Neural cell (in vitro differentiated cells): ENCODE measurements around the gene CARMIL1. TPM values are rescaled to one million over a fixed set of nuclear protein-coding genes. Genes with fewer than 3 reads are reported as not detected.

Experiments used
- H2AFZ ChIP-seq: fragments of 200-600, 300-800 bp; sonication (generic), shearing (Covaris generic); 2 replicates; pipeline ENCODE4 v1.6.0; 2014; ENCODE audit warnings: low read depth, mild to moderate bottlenecking, antibody characterized with exemption, low read length, moderate library complexity
- H3F3A ChIP-seq: fragments of 200-600 bp; shearing (Covaris generic); 2 replicates; pipeline ENCODE4 v1.6.1; 2016; ENCODE audit warnings: mild to moderate bottlenecking, moderate library complexity, mixed read lengths, antibody characterized with exemption, low read length; ENCODE audit not compliant: insufficient read depth, poor library complexity, severe bottlenecking
- H3K27ac ChIP-seq: fragments of 200-600, 300-800 bp; sonication (generic), shearing (Covaris generic); 2 replicates; pipeline ENCODE4 v1.5.1; 2014; ENCODE audit warnings: mild to moderate bottlenecking, low read length, moderate library complexity
- H3K27me3 ChIP-seq: fragments of 300-800, 200-600 bp; sonication (generic), shearing (Covaris generic); 2 replicates; pipeline ENCODE4 v1.6.0; 2014; ENCODE audit warnings: mild to moderate bottlenecking, low read depth, low read length, moderate library complexity; ENCODE audit not compliant: insufficient read depth
- H3K36me3 ChIP-seq: fragments of 300-800, 200-600 bp; sonication (generic), shearing (Covaris generic); 2 replicates; pipeline ENCODE4 v1.5.1; 2014; ENCODE audit warnings: mild to moderate bottlenecking, antibody characterized with exemption, low read length, moderate library complexity; ENCODE audit not compliant: insufficient read depth
- H3K4me2 ChIP-seq: fragments of 300-800, 200-600 bp; sonication (generic), shearing (Covaris generic); 2 replicates; pipeline ENCODE4 v1.6.0; 2014; ENCODE audit warnings: mild to moderate bottlenecking, low read length
- H3K4me3 ChIP-seq: fragments of 300-800, 200-600 bp; sonication (generic), shearing (Covaris generic); 2 replicates; pipeline ENCODE4 v1.5.1; 2014; ENCODE audit warnings: mild to moderate bottlenecking, low read length, moderate library complexity
- H3K79me2 ChIP-seq: fragments of 200-600 bp; shearing (Covaris generic); replicated peaks from 2 replicates; pipeline ENCODE4 v1.6.0; 2014; ENCODE audit warnings: mild to moderate bottlenecking, low read length, moderate library complexity; ENCODE audit not compliant: insufficient read depth
- H3K9ac ChIP-seq: fragments of 300-800, 200-600 bp; sonication (generic), shearing (Covaris generic); 2 replicates; pipeline ENCODE4 v1.6.1; 2016; ENCODE audit warnings: mild to moderate bottlenecking, low read length, mixed read lengths
- H3K9me2 ChIP-seq: fragments of 200-600 bp; shearing (Covaris generic); 2 replicates; pipeline ENCODE4 v1.6.1; 2016; ENCODE audit warnings: mild to moderate bottlenecking, low read length, mixed read lengths; ENCODE audit not compliant: insufficient read depth
- H3K9me3 ChIP-seq: fragments of 200-600, 300-800 bp; sonication (generic), shearing (Covaris generic); 2 replicates; pipeline ENCODE4 v1.6.1; 2016; ENCODE audit warnings: mild to moderate bottlenecking, mixed run types, low read length, moderate library complexity, mixed read lengths
- H4K20me1 ChIP-seq: fragments of 200-600 bp; shearing (Covaris generic); 2 replicates; pipeline ENCODE4 v1.6.1; 2016; ENCODE audit warnings: mild to moderate bottlenecking, mixed run types; ENCODE audit not compliant: insufficient read depth
- EP300 ChIP-seq: fragments of 450-650 bp; conservative IDR thresholded peaks from 2 replicates; pipeline ENCODE4 v1.6.1; 2014; ENCODE audit warnings: antibody characterized with exemption, mild to moderate bottlenecking, moderate library complexity; ENCODE audit not compliant: poor library complexity, severe bottlenecking
- MXI1 ChIP-seq: fragments of 450-650 bp; conservative IDR thresholded peaks from 2 replicates; pipeline ENCODE4 v1.6.1; 2014; ENCODE audit warnings: antibody characterized with exemption, mild to moderate bottlenecking; ENCODE audit not compliant: poor library complexity, severe bottlenecking
- POLR2AphosphoS5 ChIP-seq: IDR thresholded peaks from 2 replicates; pipeline ENCODE4 v1.6.1; 2012
- RAD21 ChIP-seq: fragments of 450-650 bp; conservative IDR thresholded peaks from 2 replicates; pipeline ENCODE4 v1.6.1; 2014; ENCODE audit warnings: antibody characterized with exemption, mild to moderate bottlenecking, moderate library complexity
- SMC3 ChIP-seq: fragments of 450-650 bp; conservative IDR thresholded peaks from 2 replicates; pipeline ENCODE4 v1.6.1; 2014; ENCODE audit warnings: antibody characterized with exemption, mild to moderate bottlenecking, moderate library complexity; ENCODE audit not compliant: poor library complexity
- TAF1 ChIP-seq: IDR thresholded peaks from 2 replicates; pipeline ENCODE4 v1.6.1; 2012; ENCODE audit warnings: low read depth
- polyA plus RNA-seq: library from polyadenylated mRNA; depleted of rRNA; stranded (reverse); fragments of >200 nt; gene quantifications from 2 replicates; pipeline ENCODE4 v1.2.3, GENCODE V29; 2014
- TF ChIP-seq, protein P1 (sequence below): fragments of 450-650 bp; IDR thresholded peaks from 2 replicates; pipeline ENCODE4 v1.5.1; 2014; ENCODE audit warnings: antibody characterized with exemption, mild to moderate bottlenecking, moderate library complexity; ENCODE audit not compliant: poor library complexity, severe bottlenecking
- TF ChIP-seq, protein P2 (sequence below): IDR thresholded peaks from 2 replicates; pipeline ENCODE4 v1.6.1; 2012; ENCODE audit warnings: borderline replicate concordance

CARMIL1 gene
- polyA plus RNA-seq, 1 donor from 2014 or later = 5.3 TPM

DNA sequence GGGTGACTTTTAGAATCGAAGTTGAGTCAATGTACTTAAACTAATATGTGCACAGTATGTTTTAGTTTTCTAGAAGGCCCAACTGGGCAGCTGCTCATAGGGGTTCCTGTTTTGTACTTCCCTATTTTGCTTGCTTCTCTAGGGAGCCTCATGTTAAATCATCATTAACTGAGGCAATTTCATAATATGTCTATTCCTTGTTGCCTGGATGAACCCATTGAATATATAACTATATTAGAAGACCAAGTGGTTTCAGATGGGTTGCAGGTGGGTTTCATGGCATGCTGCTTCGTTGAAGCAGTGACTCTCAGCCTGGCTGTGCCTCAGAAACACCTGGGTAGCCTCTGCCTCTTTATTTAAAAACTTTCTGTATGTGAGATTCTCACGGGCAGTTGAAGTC is 22.2 kb downstream of the CARMIL1 start:
- H3K27ac ChIP-seq = no peak overlapping the region
- H3K79me2 ChIP-seq = no peaks in the 10 kb centered on the region
- H3K4me3 ChIP-seq = no peak overlapping the region
- H2AFZ ChIP-seq = no peak overlapping the region
- H3K36me3 ChIP-seq = no peaks in the 10 kb centered on the region
- TF ChIP-seq EP300 (no peak), MXI1 (no peak), SMC3 (no peak), TAF1 (no peak)
- TF ChIP-seq, protein P1, sequence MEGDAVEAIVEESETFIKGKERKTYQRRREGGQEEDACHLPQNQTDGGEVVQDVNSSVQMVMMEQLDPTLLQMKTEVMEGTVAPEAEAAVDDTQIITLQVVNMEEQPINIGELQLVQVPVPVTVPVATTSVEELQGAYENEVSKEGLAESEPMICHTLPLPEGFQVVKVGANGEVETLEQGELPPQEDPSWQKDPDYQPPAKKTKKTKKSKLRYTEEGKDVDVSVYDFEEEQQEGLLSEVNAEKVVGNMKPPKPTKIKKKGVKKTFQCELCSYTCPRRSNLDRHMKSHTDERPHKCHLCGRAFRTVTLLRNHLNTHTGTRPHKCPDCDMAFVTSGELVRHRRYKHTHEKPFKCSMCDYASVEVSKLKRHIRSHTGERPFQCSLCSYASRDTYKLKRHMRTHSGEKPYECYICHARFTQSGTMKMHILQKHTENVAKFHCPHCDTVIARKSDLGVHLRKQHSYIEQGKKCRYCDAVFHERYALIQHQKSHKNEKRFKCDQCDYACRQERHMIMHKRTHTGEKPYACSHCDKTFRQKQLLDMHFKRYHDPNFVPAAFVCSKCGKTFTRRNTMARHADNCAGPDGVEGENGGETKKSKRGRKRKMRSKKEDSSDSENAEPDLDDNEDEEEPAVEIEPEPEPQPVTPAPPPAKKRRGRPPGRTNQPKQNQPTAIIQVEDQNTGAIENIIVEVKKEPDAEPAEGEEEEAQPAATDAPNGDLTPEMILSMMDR = no peak
- H3K9ac ChIP-seq = no peak overlapping the region
- H3K9me2 ChIP-seq = no peaks in the 10 kb centered on the region
- no peaks in the 10 kb centered on the region for H3K9me3 ChIP-seq
- no peak overlapping the region for H3K4me2 ChIP-seq
- H3F3A ChIP-seq = peaks cover 4% of the 10 kb centered on the region
- H4K20me1 ChIP-seq = no peaks in the 10 kb centered on the region
- no peaks in the 10 kb centered on the region for H3K27me3 ChIP-seq

DNA sequence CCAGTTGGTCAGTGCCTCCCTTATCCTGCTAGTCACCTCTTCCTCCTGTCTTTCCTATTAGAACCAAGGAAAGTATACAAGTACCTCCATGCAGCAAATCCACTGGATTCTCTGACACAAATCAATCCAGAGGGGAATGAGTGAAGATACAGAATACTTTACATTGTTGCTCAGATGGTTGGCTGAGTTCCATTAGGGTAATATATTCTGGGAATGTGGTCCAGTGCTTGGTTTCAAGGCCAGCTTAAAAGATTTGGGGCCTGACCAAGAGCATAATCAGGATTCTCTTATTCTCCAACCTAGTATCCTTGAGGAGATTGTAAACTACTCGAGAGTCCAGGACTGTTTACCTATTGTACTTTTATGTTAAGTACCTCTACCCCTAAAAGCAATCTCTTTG is 23.0 kb downstream of the CARMIL1 start:
- H3F3A ChIP-seq = peaks cover 4% of the 10 kb centered on the region
- no peaks in the 10 kb centered on the region for H3K9me3 ChIP-seq
- no peaks in the 10 kb centered on the region for H3K79me2 ChIP-seq
- no peak overlapping the region for H3K4me2 ChIP-seq
- H3K36me3 ChIP-seq = no peaks in the 10 kb centered on the region
- TF ChIP-seq TAF1 (no peak), SMC3 (no peak), POLR2AphosphoS5 (no peak), RAD21 (no peak), EP300 (no peak), MXI1 (no peak)
- TF ChIP-seq, protein P1 = no peak
- TF ChIP-seq, protein P2, sequence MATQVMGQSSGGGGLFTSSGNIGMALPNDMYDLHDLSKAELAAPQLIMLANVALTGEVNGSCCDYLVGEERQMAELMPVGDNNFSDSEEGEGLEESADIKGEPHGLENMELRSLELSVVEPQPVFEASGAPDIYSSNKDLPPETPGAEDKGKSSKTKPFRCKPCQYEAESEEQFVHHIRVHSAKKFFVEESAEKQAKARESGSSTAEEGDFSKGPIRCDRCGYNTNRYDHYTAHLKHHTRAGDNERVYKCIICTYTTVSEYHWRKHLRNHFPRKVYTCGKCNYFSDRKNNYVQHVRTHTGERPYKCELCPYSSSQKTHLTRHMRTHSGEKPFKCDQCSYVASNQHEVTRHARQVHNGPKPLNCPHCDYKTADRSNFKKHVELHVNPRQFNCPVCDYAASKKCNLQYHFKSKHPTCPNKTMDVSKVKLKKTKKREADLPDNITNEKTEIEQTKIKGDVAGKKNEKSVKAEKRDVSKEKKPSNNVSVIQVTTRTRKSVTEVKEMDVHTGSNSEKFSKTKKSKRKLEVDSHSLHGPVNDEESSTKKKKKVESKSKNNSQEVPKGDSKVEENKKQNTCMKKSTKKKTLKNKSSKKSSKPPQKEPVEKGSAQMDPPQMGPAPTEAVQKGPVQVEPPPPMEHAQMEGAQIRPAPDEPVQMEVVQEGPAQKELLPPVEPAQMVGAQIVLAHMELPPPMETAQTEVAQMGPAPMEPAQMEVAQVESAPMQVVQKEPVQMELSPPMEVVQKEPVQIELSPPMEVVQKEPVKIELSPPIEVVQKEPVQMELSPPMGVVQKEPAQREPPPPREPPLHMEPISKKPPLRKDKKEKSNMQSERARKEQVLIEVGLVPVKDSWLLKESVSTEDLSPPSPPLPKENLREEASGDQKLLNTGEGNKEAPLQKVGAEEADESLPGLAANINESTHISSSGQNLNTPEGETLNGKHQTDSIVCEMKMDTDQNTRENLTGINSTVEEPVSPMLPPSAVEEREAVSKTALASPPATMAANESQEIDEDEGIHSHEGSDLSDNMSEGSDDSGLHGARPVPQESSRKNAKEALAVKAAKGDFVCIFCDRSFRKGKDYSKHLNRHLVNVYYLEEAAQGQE = no peak
- no peak overlapping the region for H3K27ac ChIP-seq
- no peaks in the 10 kb centered on the region for H3K9me2 ChIP-seq
- no peaks in the 10 kb centered on the region for H3K27me3 ChIP-seq
- H3K9ac ChIP-seq = no peak overlapping the region
- no peak overlapping the region for H3K4me3 ChIP-seq
- no peaks in the 10 kb centered on the region for H4K20me1 ChIP-seq
- H2AFZ ChIP-seq = no peak overlapping the region
